Rectal smooth muscle tissue (tissue), 1 donor: ENCODE measurements around the gene TMEM184B.

Source experiments
- H3K27ac ChIP-seq: one replicate; pipeline ENCODE4 v1.7.0; 2013; ENCODE audit warnings: low read depth, low read length, inconsistent platforms
- H3K27me3 ChIP-seq: one replicate; pipeline ENCODE4 v1.7.0; 2013; ENCODE audit warnings: low read length; ENCODE audit not compliant: control insufficient read depth, insufficient read depth
- H3K36me3 ChIP-seq: one replicate; pipeline ENCODE4 v1.7.0; 2013; ENCODE audit warnings: low read length; ENCODE audit not compliant: control insufficient read depth, insufficient read depth
- H3K4me1 ChIP-seq: one replicate; pipeline ENCODE4 v1.7.0; 2013; ENCODE audit warnings: low read length; ENCODE audit not compliant: control insufficient read depth, insufficient read depth
- H3K4me3 ChIP-seq: one replicate; pipeline ENCODE4 v1.7.0; 2013; ENCODE audit warnings: low read length
- H3K9ac ChIP-seq: one replicate; pipeline ENCODE4 v1.7.0; 2013; ENCODE audit warnings: low read length

Gene TMEM184B

DNA sequence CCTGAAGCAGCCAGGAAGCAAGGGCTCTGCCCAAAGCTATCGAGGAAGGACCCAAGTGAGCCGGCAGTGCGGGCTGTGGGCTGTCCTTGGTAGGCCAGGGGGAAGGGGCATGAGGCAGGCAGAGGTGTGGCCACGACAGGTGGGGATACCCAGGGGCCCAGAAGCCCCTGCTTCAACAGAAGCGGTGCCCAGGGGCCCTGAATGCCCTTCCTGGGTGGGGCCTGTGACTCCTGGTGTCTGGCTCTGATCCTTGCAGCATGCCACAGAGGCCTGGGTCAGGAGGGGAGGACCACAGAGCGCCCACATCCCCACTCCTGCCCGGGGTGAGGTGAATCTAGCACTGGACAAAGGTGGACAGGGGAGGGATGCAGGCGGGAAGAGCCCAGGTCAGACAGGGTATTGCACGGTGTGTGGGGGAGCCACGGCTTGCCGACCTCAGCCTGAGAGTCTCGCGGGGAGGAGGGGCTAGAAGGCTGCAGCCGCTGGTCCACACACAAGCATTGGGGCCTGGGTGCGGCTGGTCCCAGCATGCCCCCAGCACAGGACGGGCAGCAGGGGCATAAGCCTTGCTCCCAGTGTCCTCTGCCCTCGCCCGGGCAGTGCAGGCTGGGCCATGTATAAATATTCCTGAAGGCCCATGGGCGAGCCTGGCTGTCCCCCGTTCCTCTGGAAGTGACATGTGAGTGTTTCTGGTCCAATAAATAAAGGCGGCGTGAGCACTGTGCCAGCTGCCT, 52.0 kb downstream of the TMEM184B start:
- Histone ChIP-seq H3K27ac (no peak overlapping the region), H3K4me3 (no peak overlapping the region), H3K36me3 (peaks cover 12% of the 10 kb centered on the region), H3K27me3 (no peaks in the 10 kb centered on the region), H3K4me1 (peaks cover 16% of the 10 kb centered on the region), H3K9ac (no peak overlapping the region)

DNA sequence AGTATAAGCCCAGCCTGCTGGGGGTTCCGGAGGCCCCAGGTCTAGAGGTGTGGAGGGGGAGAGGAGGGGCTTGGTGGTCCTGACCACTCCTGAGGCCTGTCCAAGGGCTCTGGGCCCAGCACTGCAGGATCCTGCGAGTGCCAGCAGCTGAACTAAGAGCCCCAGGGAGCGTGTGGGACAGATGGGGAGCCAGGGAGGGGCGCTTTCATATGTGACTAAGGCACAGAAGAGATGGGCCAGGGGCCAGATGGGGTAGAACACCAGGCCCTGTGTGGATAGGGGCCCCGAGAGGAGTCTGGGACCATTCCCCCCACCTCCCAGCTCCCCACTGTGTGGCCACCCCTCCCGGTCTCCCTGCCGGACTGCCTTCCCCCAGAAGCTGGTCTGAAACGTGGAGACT, 52.6 kb downstream of the TMEM184B start:
- Histone ChIP-seq H3K9ac (no peak overlapping the region), H3K27me3 (no peaks in the 10 kb centered on the region), H3K4me3 (no peak overlapping the region), H3K4me1 (peaks cover 16% of the 10 kb centered on the region), H3K27ac (peak overlapping the region; percentile 56), H3K36me3 (peaks cover 10% of the 10 kb centered on the region)

DNA sequence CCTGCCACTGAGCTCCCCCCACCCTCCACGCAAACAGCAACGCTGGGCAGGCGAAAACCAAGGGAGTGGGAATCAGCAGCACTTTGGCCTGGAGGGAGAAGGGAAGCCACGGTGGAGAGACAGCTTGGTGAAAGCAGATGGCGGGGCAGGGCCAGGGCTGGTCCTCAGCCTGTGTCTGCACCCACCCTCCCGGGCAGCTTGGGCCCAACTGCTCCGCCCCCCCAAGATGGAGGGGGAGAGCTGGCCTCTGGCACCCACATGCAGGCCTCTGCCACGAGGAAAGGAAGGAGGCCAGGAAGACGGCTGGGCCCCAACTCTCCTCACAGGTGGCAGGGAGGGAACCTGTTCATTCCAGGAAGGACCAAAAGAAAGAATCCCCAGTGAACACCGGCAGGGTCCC, 53.2 kb downstream of the TMEM184B start:
- Histone ChIP-seq H3K4me3 (no peak overlapping the region), H3K4me1 (peaks cover 16% of the 10 kb centered on the region), H3K36me3 (peaks cover 5% of the 10 kb centered on the region), H3K27me3 (no peaks in the 10 kb centered on the region), H3K27ac (peak overlapping the region; percentile 56), H3K9ac (no peak overlapping the region)

DNA sequence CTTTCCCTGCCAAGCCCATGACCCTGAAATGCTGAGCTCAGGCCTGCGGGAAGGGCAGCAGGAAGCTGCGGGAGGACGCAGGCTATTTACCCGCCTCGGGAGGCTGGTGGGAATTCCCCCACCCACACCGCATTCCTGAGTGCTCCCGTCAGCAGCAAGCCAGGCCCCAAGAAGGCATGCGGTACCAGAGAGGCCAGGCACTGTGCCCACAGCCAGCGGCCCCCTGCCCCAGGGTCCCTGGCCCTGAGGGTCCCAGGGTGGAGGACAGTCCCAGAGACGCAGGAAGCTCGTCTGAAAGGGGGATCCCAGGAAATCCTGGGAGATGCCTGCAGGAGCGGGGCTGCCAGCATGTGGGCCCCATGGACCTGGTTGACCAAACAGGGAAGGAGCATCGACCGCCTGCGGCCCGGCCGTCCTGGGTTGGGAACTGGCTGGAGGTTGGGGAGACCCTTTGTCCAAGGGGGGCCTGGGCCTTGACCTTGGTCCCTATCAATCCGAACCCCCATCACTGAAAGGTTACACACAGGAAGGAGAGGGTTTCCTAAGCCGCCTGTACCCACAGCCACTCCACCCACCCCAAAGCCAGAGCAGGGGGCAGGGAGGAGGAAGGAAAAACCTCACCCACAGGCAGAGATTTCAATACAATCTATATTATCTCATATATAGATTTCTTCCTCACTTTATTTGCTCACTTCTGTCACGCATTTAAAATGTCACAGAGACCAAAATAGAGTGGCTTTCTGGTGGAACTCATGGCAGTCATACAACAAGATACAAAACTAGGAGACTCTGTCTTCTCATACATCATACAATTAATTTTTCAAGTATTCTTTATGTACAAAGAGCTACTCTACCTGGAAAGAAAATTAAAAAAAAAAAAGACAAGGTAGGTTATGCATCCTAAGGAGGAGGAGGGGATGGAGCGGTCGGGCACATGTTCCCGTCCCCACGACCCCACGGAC, 53.9 kb downstream of the TMEM184B start:
- peaks cover 3% of the 10 kb centered on the region for H3K36me3 ChIP-seq
- peak overlapping the region; percentile 12 for H3K9ac ChIP-seq
- no peak overlapping the region for H3K4me3 ChIP-seq
- H3K4me1 ChIP-seq, result peaks cover 20% of the 10 kb centered on the region
- H3K27me3 ChIP-seq, result no peaks in the 10 kb centered on the region
- H3K27ac ChIP-seq, result peak overlapping the region; percentile 76

DNA sequence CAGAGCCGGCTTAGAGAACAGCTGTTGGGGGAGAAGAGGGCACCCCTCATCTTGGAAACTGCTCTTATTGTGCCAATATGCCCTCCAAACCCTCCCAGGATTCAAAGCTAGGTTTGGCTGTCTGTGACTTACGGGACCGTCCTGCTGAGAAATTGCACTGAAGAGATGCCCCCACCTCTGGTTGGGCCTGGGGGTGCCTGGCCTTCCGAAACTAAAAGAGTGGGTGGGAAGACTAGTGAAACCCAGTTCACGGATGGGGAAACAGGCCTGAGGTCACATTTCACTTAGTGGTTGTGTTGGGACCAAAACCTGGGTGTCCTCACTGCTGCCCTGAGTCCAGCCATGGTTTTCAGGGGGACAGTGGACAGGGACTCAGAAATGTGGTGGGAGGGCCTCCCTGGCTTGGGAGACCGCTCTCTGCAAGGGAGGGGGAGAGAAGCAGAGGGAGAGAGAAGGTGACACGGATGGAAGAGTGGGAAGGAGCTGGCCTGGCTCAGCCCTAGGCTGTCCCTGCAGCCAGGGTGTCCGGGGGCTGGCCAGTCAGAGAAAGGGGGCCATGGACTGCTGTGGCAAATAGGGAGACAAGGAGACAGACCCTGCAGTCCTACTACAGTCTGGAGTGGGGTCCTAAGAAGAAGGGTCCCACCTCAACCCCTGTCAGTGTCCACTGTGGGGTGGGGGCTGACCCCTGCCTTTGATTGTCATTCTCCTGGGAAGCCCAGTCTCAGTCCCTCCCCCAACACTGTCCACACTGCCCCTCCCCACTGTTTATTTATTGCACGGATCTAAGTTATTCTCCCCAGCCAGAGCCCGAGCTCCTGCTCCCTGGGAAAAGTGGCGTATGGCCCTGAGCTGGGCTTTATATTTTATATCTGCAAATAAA, 57.4 kb downstream of the TMEM184B start:
- Histone ChIP-seq H3K4me1 (peaks cover 22% of the 10 kb centered on the region), H3K27me3 (no peaks in the 10 kb centered on the region), H3K9ac (no peak overlapping the region), H3K36me3 (no peaks in the 10 kb centered on the region), H3K4me3 (peak overlapping the region; percentile 3), H3K27ac (no peak overlapping the region)

DNA sequence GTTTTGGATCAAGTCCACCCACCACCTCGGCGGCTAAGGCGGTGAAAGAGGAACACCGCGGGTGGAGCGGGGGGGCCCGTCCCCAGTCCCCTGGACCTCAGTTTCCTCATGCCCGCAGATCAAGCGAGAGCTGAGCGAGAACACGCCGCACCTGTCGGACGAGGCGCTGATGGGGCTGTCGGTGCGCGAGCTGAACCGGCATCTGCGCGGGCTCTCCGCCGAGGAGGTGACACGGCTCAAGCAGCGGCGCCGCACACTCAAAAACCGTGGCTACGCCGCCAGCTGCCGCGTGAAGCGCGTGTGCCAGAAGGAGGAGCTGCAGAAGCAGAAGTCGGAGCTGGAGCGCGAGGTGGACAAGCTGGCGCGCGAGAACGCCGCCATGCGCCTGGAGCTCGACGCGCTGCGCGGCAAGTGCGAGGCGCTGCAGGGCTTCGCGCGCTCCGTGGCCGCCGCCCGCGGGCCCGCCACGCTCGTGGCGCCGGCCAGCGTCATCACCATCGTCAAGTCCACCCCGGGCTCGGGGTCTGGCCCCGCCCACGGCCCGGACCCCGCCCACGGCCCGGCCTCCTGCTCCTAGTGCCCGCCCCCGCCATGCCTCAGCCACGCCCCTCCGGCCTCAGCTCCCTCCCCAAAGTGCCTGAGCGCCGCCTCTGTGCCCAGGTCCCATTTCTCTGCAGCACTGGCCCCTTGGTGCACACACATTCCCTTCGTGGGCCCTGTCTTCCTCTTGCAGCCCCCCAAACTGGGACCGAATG, 58.3 kb downstream of the TMEM184B start:
- peak overlapping the region; percentile 52 for H3K4me3 ChIP-seq

DNA sequence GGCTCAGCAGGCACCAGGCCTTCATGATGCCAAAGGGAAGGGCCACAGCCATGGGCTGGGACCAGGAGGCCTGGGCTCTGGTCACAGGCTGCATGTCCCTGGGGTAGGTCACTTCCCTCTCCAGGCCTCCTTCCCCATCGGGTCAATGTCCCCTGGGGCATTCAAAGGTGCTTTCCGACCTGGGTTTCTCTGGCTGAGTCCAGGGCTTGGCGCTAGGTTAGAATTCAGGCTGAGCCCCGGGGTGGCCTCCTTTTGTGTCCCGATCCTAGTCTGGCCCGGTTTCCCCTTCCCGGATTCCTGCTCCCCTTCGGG, 58.9 kb downstream of the TMEM184B start:
- Histone ChIP-seq H3K4me1 (peaks cover 17% of the 10 kb centered on the region), H3K27me3 (no peaks in the 10 kb centered on the region), H3K27ac (no peak overlapping the region), H3K4me3 (peak overlapping the region; percentile 52), H3K36me3 (no peaks in the 10 kb centered on the region), H3K9ac (no peak overlapping the region)

More for the DNA sequence above, 58.3 kb downstream of the TMEM184B start:
- no peaks in the 10 kb centered on the region for H3K36me3 ChIP-seq
- H3K4me1 ChIP-seq, result peaks cover 20% of the 10 kb centered on the region
- no peaks in the 10 kb centered on the region for H3K27me3 ChIP-seq
- peak overlapping the region; percentile 6 for H3K27ac ChIP-seq
- no peak overlapping the region for H3K9ac ChIP-seq

DNA sequence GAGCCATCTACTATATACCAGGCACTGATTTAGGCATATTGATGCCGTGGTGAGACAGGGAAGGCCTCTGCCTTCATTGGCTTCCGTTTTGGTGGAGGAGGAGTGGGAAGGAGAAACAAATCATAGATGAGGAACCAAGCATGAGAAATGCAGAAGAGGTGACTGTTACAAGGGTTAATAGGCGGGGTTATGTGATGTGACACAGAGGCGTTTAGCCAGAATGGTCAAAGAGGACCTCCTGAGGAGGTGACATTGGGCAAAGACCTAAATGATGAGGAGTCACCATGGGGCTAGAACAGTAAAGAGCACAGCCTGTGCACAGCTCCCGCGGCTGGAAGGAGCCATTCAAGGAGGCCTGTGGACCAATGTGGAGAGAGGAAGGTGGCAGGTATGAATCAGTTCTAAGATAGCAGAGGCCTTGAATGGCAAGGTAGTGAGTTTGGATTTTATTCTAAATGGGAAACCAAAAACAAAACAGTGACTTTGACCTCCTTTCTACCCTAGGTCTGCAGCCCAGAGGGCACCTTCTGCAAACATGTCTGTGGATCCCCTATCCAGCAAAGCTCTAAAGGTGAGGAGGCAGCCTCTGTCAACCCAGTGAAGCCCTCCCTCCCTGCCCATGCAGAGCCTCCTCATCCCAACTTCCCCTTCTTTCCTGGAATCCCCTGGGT, 59.4 kb downstream of the TMEM184B start:
- Histone ChIP-seq H3K4me1 (peaks cover 12% of the 10 kb centered on the region), H3K36me3 (no peaks in the 10 kb centered on the region), H3K9ac (no peak overlapping the region), H3K4me3 (peak overlapping the region; percentile 52), H3K27ac (no peak overlapping the region), H3K27me3 (no peaks in the 10 kb centered on the region)

DNA sequence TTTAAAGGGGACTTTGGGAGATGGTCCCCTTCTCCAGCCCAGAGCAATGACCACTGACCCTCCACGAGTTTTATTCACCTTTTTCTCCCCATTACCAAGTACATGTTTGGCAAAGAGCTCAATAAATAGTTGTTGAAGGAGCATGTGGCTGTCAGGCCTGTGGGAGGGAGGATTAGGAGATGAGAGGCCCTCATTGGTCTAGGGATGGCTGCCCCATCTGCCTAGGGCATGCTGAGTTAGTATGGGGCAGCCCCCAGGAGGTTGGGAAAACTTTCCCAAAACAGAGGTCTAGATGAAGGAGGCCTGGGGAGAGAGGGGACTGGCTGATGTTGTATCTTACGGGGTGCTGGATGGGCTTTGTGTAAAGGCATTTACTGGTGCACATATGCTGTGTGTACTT, 60.4 kb downstream of the TMEM184B start:
- H3K27me3 ChIP-seq, result no peaks in the 10 kb centered on the region
- H3K36me3 ChIP-seq, result no peaks in the 10 kb centered on the region
- H3K9ac ChIP-seq, result no peak overlapping the region
- H3K4me1 ChIP-seq, result peaks cover 6% of the 10 kb centered on the region
- no peak overlapping the region for H3K4me3 ChIP-seq
- no peak overlapping the region for H3K27ac ChIP-seq

DNA sequence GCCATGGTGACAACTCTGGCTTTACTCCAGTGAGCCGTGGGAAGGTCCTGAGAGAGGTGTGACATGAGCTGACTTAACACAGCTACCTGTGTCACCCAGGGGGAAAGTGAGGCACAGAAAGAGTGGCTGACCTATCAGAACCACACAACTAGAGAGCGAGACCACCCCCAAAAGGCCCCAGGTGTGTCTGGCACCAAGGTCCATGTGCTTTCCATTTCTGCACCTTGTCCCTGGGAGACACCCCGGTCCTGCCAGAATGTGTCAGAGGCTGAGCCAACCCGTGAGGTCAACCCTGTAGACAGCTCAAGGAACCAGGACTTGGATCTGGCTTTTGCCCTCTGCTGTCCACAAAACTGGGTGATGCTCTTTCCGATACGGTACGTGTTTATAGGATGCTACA, 61.3 kb downstream of the TMEM184B start:
- Histone ChIP-seq H3K4me3 (no peak overlapping the region), H3K9ac (no peak overlapping the region), H3K27me3 (no peaks in the 10 kb centered on the region), H3K36me3 (no peaks in the 10 kb centered on the region), H3K4me1 (peaks cover 6% of the 10 kb centered on the region), H3K27ac (no peak overlapping the region)

DNA sequence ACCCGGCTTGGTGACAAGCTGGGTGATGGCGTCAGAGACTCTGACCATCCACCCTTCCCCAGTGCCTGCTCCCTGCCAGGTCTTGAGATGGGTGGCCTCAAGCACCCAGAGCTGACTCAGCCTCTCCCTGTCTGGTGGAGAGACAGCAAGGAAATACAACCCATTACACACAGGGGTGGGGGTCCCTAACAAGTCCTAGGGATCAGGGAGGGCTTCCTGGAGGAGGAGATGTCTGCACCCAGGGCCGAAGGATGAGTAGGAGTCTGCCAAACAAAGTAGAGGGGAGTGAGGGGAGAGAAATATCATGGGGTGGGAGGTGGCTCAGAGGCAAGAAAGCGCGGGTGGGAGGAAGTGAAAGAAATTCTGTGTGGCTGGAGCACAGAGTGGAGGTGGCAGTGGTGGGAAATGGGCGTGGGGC, 64.2 kb downstream of the TMEM184B start:
- H3K27ac ChIP-seq, result no peak overlapping the region
- H3K9ac ChIP-seq, result no peak overlapping the region
- no peaks in the 10 kb centered on the region for H3K27me3 ChIP-seq
- H3K4me3 ChIP-seq, result no peak overlapping the region
- peaks cover 19% of the 10 kb centered on the region for H3K4me1 ChIP-seq
- H3K36me3 ChIP-seq, result no peaks in the 10 kb centered on the region
